GM19043 (cell line): Measurements from ENCODE around the gene SOX5.

Experiments used
- ATAC-seq: cut with Tn5 transposase; IDR thresholded peaks from one replicate; pipeline ENCODE4 v1.9.1; 2021; ENCODE audit warnings: low read depth; ENCODE audit not compliant: unreplicated experiment

Gene SOX5

DNA sequence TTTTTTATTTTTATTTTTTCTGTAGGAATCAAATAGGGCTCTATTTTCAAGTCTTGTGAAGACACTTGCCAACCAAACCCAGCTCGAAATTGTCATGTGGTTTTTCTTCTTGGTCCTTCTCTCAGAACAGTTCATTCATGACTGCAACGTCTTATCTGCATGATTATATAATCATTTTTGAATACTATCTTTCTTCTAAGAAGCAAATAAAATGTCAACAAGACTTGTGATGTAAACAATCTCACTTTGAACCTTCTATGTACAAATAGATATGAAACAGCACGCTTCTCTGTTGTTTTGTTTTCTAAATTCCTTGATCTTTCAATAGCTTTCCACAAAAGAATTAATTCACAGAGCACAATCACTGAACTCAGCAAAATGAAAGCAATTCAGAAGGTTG is 320.7 kb downstream of the SOX5 start:
- no peak for ATAC-seq

DNA sequence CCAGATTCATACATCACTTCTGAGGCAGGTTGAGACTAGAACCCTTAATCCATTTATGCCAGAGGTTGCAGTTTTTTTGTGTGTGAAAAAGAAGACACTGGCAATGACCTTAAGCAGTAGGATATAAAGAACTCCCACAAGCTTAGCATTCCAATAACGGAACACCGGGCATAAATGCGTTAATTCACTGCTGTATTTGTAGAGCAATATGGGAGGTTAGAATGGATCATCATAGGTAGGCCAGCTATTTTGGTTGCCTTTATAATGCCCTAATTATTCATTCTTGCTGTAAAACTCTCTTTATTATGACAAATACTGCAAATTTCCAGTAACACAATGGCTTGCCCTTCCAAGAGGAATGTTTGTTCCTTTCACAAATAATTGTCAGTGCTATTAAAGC is 322.7 kb downstream of the SOX5 start:
- no peak for ATAC-seq

DNA sequence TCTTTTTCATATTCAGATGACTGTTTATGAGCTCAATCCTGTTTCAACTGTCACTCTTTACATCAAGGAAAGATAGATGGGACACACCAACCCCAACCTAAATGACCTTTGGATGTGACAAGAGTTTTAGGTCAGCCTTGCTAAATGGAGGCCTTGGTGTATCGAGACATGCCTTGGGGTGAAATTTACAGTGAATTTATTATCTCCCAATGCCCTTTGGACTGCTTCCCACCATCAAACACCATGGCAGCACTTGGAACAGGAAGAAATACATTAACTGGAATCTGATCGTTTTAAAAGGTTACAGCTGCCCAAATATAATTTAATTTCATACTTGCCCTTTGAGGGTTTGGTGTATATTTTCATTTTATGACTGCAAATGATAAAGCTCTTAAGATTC is 327.6 kb downstream of the SOX5 start:
- ATAC-seq, result no peak

DNA sequence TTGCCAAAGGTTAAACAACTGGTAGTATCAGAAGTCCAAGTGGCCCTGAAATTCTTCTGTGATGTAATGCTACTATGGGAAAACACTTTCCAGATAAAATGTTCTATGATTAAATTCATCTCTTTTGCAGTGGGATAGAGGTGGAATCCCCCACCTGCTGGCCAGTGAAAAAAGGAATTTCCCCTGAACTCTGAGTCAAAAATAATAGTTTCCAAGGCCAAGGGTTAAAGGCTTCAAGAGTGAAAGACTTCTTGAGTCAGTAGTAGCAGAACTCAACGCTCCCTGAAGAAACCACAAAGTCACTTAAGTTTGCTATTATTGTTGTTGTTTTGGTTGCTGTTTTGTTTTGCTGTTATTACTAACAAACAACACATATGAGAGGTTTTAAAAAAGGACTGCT is 330.8 kb downstream of the SOX5 start:
- no peak for ATAC-seq

DNA sequence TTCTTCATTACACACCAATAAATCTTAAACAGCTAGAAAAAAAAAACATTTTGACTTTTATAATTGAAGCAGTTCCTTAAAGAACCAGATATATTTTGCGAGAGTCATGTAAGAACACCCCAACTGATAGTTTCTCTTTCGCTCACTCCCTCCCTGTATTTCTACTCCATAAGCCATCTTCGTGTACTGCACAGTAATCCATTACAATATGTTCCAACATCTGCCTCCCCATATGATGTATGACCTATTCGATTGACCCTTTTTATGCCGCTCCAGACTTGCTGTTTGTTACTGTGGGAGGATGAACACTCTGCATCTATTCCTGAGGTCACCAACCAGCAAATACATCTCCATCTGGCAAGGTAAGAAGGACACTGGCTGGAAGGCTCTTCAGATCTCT is 331.7 kb downstream of the SOX5 start:
- no peak for ATAC-seq

DNA sequence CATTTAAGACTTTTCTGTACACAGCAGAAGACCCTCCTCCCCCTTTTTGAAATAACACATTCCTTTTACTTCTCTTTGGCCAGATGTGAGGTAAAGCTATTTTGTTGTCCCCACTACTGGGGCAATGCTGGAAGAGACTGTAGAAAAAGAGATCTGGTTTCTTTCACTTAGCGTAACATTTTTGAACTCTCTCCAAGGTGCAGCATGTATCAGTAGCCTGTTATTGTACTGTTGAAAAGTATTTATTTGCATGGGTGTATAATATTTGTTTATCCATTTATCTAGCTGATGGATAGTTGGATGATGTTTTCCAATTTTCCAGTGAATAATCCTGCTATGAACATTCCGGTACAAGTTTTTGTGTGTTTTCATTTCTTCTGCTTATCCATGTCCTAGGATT is 335.2 kb downstream of the SOX5 start:
- no peak for ATAC-seq

DNA sequence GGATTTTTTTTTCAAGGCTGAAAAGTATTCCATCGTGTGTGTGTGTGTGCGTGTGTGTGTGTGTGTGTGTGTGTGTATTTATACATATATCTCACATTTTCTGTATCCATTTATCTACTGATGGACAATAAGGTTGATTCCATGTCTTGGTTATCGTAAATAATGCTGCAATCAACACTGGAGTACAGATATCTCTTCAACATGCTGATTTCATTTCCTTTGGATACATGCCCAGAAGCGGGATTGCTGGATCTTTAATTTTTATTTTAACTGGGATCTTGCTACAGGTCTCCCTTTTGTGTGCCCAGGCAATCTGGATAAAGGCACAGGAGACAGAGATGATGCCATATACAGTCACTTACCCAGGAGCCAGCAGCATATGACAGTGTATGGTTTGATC is 338.1 kb downstream of the SOX5 start:
- no peak for ATAC-seq

DNA sequence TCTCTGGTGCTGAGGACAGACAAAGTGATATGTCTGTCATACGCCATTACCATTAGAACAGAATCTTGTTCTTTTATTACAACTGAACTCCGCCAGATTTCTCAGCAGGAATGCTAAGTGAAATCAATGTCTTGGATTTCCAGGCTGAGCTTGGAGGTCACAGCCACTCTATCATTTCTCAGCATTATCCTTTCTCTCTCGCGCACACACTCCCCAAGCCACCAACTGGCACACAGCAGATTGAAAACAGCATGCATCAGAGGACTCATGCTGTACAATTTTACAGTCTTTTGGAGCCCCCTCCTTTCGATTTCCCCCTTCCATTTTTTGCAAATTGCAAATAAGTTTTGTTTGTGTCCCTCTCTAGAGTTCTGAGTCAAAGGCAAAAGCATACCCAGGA is 348.6 kb downstream of the SOX5 start:
- ATAC-seq, result no peak

DNA sequence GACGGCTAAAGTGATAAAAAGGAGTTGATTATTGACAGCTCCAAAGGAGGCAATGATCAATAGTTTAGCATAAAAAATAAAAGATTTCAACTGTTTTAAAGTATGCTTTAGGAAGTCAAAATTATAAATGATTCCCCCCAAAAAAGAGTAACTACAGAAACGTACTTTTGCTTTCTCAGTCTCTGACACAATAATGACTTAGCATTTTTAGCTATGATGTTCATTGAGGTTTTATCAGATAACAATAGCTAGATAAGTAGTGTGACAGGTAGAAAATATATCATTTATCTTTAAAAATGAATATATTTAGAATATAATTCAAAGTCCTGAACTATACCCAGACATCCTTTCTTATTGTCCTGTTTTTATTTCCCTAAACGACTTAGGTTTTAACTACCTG is 352.9 kb downstream of the SOX5 start:
- no peak for ATAC-seq

DNA sequence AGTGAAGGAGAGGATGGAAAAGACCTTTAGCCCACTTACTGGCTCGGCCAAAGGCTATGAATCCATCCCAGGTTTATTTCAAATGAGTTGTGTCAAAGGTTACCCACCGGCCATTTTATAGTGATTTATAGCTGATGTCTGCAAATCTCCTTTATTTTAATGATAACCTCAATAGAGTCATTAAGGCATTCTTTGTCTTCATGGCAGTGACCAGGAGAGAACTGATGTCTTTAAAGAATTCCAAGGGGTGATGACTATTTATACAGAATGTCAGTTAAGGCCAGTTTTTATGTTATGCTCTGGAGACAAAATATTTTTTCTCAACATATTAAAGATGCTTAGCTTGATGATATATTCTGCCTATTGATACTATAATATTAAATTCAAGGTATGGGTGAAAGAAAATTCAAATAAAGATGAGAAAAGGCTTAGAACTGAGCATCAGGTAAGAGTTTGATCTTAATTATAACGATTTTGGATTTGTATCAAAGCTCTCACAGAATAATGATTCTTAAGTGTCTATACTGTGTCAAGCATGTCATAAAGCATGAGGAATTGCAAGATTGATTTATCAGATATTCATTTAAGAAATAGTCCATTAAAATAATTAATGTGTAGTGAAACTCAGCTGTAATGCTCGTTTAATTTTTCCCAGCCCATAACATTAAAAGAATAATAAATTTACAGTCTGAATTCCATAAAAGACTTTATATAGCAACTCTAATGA is 361.5 kb downstream of the SOX5 start:
- no peak for ATAC-seq

DNA sequence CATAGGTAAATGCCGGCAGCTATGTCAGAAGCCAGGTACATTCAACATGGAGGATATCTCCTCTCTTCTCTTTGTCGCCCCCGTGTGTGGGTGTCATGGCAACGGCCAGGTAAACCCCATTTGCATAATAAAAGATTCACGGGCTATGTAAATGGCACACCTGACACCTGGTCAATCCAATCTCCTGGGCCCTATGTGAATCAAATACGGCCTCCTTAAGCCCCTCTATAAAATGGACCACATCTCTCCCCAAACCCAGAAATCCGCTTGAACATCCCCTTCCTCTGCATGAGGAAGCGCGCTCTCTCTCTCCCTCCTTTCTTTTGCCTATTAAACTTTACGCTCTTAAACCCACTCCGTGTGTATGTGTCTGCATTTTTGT is 363.7 kb downstream of the SOX5 start:
- ATAC-seq, result no peak

DNA sequence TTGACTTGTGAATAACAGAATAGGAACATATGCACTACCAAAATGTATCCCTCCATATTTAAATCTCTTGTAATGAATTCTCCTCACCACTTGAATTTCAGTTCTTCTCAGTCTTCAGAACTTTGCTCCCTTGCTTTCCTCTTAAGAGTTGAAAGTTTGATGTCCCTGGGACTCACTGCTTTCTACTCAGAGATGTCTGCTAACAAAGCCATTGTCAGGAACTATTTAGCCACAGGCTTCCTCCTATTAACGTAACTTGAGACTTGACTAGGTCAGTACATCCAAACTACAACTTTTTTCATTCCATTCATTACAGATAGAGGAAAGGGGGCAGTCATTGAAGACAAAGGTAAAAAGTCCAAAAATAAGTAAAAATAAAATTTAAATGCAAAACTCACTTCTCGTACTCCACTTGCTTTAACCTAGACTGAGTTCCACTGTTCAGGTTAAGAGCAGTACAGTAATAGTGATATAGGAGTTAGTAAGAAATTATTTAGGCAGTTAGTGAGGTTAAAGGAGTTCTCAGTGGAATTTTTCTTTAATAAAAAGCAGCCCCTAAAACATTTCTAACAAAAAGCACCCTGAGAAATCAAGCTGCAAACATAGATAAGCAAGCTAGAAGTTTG is 364.2 kb downstream of the SOX5 start:
- ATAC-seq, result no peak

DNA sequence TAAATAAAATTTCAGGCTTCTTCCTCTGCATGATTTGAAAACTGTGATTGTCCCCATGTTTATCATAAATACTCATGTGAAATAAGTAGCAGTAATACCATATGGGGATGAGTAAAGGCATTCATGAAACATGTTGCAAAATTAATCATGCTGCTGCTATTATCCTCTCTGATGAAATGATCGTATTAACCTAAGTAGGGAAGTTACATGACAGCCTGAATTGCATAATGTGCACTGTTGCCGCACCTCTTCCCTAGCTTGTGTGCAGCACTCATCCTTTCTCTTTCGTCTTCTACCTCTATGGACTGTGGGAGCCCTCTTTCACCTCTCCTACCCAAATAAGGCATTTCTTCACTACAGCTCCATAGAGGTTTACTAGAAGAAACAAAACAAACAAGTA is 367.6 kb downstream of the SOX5 start:
- ATAC-seq, result no peak

DNA sequence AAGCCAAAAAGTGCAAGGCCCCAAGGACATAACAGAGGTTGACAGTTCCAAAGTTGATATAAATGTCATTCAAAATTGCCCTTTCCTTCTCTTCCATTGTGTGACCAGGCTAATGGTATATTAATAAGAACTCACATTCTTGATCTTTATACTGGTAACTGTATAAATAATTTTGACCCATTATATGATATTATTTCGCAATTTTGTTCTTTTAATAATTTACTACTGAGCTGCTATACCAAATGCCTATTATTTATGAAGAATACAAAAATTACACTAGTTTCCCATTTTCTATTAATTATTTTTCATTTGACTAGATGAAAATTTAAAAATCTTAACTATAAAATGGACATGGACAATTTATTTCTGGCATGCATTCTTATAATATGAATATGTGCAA is 370.2 kb downstream of the SOX5 start:
- no peak for ATAC-seq

DNA sequence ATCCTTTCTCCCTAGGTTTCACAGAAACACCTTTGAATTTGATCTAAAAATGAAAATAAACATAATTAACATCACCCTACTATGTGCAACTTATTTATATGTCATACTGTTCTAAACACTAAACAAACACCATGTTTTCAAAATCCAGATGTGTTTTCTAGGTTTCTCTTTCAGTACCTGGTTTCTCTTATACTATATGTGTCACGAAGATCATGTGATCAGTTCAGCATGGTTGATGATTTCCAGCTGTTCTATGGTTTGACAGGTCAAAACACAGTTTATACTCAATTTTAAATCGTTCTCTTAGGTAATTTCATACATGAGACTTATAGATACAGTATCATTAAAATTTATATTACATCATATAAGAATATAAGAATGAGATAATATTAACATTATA is 373.1 kb downstream of the SOX5 start:
- peak; percentile 77 for ATAC-seq

DNA sequence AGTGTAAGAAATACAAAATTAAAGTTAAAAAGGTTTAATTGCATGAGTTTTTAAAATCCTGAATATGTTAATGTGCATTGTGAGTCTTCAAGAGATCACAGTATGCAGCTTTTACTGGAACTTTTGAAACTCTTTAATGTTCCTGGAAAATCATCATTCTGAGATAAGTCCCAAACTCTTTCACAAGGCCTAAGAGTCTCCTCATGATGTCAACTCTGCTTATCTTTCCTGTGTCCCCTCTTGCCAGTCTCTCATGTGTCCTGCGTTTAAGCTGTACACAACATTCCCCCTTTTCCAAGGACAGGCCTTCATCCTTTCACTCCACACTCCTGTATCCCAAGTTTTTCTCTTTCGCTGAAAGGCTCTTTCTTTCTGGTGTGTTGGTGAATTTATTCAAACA is 380.1 kb downstream of the SOX5 start:
- ATAC-seq, result no peak

DNA sequence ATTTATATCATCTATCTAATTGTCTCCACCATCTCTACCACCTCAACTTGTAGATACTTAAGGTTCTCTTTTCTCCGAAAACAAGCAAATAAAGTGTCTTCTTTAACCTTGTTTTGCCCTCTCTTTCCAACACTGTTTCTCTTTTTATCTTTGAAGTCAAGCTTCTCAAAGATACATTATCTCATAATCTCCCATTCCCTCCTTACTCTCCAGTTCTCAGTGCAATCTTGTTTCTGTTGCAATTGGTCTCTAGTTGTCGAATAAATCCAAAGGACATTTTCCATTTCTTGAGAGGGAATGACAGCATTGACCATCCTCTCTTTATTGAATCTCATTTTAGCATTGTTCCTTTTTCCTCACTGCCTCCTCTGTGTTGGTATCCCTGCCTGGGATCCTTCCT is 383.3 kb downstream of the SOX5 start:
- no peak for ATAC-seq

DNA sequence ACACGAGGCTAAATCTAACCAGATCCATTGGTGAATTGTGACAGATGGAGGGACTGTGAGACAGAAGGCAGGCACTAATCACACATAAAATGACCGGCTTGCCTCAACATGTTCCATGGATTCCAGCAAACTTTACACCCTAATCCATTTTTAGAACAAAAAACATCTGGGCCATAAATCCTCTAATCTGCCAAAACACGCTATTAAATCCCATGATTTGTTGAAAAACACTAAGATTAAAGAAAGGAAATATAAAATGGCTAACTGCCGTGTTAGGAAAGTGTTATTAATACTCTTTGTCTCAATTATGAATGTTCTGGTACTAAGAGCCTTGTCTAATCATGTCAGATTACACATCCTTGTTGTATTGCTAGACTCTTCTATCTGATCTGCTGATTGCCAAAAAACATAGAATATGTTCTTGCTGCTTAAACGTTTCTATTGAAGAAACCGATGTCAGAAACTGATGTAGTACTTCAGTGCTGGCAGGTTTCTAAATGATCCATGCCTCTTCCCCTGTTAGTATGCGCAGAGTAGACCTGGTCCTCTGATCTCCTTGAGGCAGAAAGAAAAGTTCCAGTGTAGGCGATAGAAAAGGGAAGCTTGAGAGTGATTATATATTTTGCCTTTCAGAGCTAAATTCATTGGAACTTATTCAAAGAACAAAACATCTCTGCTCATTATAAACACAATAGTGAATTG is 384.9 kb downstream of the SOX5 start:
- no peak for ATAC-seq

DNA sequence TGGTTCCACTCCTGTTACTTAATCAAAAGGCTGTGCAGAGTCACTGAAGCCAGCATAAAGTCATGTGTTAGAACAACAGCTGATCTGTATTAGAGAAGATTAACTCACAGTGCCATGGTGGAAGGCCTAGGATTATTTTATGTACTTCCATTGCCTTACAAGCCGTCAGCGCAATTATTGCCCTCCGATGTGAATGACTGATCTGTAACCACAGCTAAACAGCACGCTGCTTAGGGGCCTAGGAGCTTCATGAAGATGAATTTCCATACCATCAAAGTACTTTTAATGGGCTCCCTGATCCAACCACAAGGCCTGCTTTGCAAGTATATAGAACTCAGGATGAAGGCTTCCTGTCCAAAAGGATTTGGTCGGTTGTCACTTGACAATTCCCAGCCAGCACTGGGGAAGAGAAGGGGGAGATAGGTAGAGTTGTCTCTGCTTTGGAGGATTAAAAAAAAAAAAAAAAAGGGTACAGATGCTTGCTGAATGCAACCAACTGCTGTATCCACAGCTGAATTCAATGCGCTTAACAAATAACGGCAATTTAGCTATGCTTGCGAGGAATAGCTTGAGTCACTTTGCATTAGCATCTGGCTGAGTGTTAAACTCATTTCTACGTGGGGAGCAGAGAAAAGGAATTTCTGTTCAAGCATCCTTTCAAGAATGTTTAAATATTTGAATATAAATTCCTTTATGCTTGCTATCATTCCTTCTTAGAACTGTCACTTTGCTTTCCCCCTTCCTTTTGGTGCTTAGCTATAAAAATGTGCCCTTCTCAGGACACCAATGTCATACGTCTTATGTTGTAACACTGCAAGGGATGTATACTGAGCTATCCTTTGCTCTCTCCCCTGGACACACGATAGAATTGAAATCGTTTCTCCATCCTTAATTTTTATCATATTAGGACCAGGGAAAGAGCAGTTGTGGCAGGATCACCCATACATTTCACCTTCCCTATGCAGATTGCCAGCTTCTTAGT is 387.8 kb downstream of the SOX5 start:
- ATAC-seq, result no peak

DNA sequence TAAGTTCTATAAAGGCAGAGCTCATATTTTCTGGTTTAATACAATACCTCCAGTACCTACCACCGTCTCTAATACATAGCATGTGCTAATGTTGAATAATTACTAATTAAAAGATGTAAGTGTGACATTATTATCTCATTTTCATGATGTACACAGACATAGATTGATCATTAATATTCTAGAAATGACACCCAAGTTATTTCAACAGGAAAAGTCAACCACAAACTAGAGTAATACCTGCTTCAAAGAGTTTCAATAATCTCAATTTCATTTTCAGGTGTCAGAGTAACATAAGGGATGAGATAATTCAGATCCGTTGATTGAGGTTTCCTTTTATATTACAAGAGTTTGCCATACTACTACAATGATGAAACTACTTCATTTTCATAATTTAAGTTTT is 388.9 kb downstream of the SOX5 start:
- ATAC-seq, result peak; percentile 84

DNA sequence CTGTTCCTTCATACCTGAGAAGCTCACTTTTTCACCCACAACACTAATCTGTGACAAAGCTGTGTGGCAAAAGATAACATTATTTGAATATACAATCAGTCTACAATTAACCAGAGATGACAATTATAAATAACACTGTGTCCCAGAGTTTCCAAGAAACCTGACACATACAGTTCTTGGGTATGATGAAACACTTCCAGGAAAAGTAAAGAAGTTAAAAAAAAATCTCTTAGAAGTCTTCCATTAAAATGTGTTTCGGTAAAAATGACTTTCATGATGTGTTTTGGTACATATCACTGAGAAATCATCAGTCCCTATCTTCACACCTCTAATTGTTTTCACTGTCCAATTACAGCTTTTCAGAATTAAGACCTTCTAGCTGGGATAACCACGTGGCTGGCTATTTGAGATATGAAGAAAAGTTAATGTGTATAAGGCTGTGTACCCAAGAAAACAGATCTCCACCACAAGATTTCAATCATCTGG is 390.2 kb downstream of the SOX5 start:
- ATAC-seq, result no peak
